ENCODE measurements around the gene LRP1B.

DNA sequence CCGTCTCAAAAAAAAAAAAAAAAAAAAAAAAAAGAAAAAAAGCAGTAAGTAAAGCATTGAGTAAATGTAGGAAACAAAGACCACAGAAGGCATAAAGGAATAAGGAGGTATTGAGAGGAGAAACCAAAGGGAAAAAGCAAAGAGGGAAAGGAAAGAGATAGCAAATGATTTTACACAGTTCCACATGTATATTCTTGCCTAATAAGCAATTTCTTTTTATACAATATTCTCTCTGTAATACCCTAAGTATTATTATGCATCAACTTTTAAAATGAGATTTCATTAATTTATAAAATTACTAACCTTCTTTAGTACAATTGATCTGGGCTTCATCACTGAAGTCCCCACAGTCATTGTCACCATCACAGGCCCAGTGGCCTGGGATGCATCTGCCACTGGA, 1180.9 kb downstream of the LRP1B start:
- no peak for TF ChIP-seq CTCF (IDR thresholded peaks at IDR 0.05)
- TF ChIP-seq POLR2A (IDR thresholded peaks at IDR 0.05) = no peak
- TF ChIP-seq POLR2AphosphoS5 (IDR thresholded peaks at IDR 0.05; ENCODE audit: insufficient read depth in 1 of 2, low read depth in 1 of 2) = no peak

Measured in vagina (tissue), 2 donors.